HL-60 (cell line): ENCODE data around the gene NFIA.

ENCODE experiments used
- DNase-seq, 2 experiments: peaks; one replicate each; pipeline ENCODE4 v3.0.0-alpha.2; 2010 to 2020; ENCODE audit warnings: low read depth in 1 of 2, low spot score in 1 of 2
- H3K27ac ChIP-seq: fragments of 250-450 bp; sonication (Bioruptor Pico); replicated peaks from 2 replicates; pipeline ENCODE4 v1.5.1; 2020; ENCODE audit warnings: mild to moderate bottlenecking, moderate library complexity
- H3K27me3 ChIP-seq: fragments of 250-450 bp; sonication (Bioruptor Pico); 2 replicates; pipeline ENCODE4 v1.5.1; 2021; ENCODE audit warnings: mild to moderate bottlenecking, moderate library complexity; ENCODE audit not compliant: insufficient read depth, poor library complexity, severe bottlenecking
- H3K4me3 ChIP-seq: replicated peaks from 2 replicates; pipeline ENCODE4 v1.5.1; 2011; ENCODE audit warnings: mild to moderate bottlenecking, control low read depth, low read length; ENCODE audit not compliant: insufficient read depth
- GABPA ChIP-seq: IDR thresholded peaks from 2 replicates; pipeline ENCODE4 v1.6.1; 2012; ENCODE audit warnings: low read depth
- POLR2AphosphoS5 ChIP-seq: IDR thresholded peaks from 2 replicates; pipeline ENCODE4 v1.6.1; 2012; ENCODE audit warnings: low read depth
- REST ChIP-seq: IDR thresholded peaks from 2 replicates; pipeline ENCODE4 v1.6.1; 2012; ENCODE audit warnings: low read depth; ENCODE audit not compliant: insufficient replicate concordance
- SPI1 ChIP-seq: IDR thresholded peaks from 2 replicates; pipeline ENCODE4 v1.6.1; 2012; ENCODE audit warnings: low read depth, mild to moderate bottlenecking, borderline replicate concordance
- TF ChIP-seq, protein P1 (sequence below): IDR thresholded peaks from one replicate; pipeline ENCODE4 v1.5.1; 2011; ENCODE audit warnings: low read length, control low read depth, inconsistent platforms; ENCODE audit not compliant: insufficient read depth

NFIA gene

DNA sequence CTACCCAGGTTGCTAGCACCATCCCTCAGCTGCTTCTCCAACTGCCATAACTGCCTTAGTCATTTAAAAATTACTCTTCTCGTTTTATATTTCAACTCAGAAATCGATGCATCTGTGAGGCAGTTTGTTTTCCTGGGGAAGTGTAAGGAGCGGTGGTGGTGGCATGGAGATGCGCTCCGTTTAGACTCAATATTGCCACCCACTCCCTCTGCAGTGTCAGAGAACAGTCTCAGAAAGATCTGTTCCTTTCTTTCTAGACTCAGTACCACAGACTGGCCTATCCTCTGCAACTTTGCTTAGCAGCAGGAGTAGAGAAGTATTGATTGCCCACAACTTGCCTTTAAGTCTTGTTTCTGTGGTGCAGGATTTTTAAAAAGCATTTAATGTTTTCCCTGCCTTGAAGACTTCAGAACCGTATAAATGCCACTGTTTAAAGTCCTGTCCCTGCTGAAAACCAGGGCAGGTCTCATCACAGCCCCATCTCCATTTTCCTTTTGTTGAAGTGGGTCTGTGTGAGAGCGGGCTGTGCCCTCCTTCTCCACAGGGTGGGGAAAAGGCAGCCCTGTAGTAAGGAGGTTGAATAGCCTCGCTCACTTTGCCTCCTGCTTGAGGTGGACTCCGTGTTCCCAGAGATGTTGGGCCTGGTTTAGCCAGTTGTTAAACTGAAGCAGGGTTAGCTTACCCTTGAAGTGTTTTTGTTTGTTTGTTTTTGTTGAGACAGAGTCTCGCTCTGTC, 105.2 kb downstream of the NFIA start:
- TF ChIP-seq, protein P1, sequence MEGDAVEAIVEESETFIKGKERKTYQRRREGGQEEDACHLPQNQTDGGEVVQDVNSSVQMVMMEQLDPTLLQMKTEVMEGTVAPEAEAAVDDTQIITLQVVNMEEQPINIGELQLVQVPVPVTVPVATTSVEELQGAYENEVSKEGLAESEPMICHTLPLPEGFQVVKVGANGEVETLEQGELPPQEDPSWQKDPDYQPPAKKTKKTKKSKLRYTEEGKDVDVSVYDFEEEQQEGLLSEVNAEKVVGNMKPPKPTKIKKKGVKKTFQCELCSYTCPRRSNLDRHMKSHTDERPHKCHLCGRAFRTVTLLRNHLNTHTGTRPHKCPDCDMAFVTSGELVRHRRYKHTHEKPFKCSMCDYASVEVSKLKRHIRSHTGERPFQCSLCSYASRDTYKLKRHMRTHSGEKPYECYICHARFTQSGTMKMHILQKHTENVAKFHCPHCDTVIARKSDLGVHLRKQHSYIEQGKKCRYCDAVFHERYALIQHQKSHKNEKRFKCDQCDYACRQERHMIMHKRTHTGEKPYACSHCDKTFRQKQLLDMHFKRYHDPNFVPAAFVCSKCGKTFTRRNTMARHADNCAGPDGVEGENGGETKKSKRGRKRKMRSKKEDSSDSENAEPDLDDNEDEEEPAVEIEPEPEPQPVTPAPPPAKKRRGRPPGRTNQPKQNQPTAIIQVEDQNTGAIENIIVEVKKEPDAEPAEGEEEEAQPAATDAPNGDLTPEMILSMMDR = no peak
- no peak for TF ChIP-seq POLR2AphosphoS5
- no peak for TF ChIP-seq SPI1
- TF ChIP-seq REST = no peak
- no peak for TF ChIP-seq GABPA
- H3K27me3 ChIP-seq = no peaks in the 10 kb centered on the region
- no peak for DNase-seq
- H3K27ac ChIP-seq = no peak overlapping the region
- H3K4me3 ChIP-seq = no peak overlapping the region

DNA sequence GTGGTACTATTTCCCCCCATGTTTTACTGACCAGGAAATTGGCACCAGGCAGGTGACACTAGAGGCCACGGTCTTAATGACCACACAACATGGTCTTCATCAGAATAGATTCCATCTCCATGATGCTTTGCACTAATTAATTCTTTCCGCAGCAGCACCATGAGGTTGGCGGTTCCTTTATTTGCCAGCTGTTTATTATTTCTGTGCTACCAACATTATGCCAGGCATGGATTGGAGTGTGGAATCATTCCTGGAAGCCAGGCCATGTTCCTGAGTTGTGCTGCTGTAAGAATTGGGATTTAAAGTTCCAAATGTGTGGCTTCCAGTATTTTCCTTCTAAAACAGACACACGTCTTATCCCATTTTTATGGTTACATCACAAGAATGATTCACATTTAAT, 107.8 kb downstream of the NFIA start:
- H3K27ac ChIP-seq = no peak overlapping the region
- DNase-seq = no peak
- H3K27me3 ChIP-seq = no peaks in the 10 kb centered on the region
- H3K4me3 ChIP-seq = no peak overlapping the region
- TF ChIP-seq, protein P1 = no peak
- TF ChIP-seq REST = no peak
- no peak for TF ChIP-seq POLR2AphosphoS5

DNA sequence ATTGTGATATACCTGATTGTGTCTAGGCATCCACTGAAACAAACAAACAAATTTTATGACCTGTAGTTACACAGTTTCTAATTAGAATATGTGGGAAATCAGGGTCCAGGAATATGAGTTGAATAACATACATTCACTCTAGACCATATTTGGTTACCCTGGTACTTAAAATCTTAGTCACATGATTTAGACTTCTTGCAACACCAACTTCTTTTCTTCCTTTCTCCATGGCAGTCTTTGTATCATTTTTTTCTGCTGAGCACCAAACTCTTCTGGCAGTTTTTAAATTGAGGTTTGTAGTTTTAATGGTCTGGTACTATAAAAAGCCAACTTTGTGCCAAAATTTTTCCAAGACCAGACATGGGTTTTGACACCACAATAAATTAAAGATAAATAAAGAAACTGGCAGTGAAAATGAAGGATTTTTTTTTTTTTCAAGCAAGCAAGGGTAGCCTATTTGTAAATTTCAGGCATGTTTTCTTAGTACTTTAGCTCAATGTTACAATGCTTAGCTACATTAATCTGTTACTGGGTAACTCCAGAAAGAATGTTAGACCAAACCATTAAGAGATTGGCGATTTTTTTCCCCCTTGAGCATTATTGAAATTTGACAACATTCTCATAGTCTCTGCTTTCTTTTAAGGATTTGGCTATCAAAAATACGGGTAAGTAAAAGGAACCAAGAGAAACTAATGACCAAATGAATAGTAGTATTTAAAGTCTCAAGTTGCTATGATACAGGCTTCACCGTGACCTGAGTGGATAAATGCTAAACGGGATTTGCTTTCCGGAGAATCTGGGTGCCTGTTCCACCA, 108.5 kb downstream of the NFIA start:
- Histone ChIP-seq H3K27ac (no peak overlapping the region), H3K27me3 (no peaks in the 10 kb centered on the region), H3K4me3 (no peak overlapping the region)
- DNase-seq = no peak
- no peak for TF ChIP-seq REST
- TF ChIP-seq, protein P1 = no peak
- TF ChIP-seq SPI1 = no peak
- no peak for TF ChIP-seq GABPA
- no peak for TF ChIP-seq POLR2AphosphoS5
